Head of caudate nucleus (tissue), 42 donors: ENCODE results near the gene NR1I3.

Experiments used
- DNase-seq, 42 donors: peaks; one replicate each; pipeline versions ENCODE4 v3.0.0 to v3.0.0-alpha.2; 2020 to 2021; ENCODE audit warnings: mixed read lengths in 7 of 42
- intact Hi-C: fragments of 100-400 bp; cut with DNase I; formaldehyde crosslinking; loops from one replicate; pipeline ENCODE4 v1.15.0; 2022

The NR1I3 gene

DNA sequence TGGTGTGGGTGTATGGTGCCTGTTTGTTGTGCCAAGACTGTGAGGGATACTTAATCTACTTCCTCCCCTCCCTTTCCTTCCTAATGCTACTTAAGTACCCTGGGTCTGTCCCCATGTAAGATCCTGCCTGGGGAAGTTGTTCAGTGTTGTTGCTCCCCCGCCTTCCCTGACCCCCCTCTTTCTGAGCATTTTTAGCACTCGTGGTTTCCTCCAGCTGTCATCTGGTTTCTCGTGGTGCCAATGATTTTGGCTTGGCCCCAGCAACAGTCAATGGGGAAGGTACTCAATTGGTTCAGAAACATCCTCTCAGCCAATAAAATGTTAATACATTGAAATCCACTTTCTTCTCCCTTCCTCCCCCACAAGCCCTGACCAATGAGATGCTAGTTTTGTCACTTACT, 52.7 kb downstream of the NR1I3 start:
- intact Hi-C loops: no loop called here
- DNase-seq: peak in 24 of 42 donors; percentile 37 to 73 (median 54)

- intact Hi-C loops: no loop called here
- no peak for DNase-seq
Observed at GRCh38 chr1:161182214-161182613, 55.8 kb downstream of the NR1I3 start.

DNA sequence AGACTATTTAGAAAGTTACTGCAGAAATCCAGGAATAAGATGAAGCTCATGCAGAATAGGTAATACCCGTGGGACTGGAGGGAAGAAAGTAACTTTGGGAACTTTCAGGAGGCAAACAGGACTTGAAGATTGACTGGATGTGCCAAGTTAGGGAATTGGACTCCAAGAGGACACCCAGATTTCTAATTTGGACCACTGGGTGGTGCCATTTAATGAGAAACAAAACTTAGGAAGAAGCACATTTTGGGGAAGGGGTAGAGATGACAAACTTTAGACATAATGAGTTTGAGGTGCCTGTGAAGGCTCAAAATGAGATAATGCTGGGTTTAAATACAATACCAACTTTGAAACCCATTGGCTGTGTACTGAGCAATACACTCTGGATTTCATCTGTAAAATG, 57.4 kb downstream of the NR1I3 start:
- DNase-seq: no peak
- intact Hi-C loops: no loop called here

DNA sequence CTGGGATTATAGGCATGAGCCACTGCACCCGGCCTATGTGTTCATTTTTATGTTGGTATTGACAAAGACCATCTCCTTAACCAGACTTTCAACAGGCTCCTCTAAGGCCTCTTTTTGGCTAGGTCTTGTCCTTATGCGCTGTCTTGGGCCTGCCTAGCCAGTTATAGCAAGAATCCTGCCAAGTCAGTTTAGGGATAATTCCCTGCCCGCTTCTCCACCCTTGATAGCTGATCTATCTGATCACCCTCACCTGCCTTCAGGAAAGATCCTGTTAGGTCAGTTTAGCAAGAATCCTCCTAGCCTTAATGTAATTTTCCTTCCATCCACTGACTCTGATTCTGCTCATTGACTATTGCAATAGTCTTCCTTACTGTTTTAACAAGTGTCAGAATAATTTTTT, 58.3 kb downstream of the NR1I3 start:
- no peak for DNase-seq
- intact Hi-C loops: no loop called here
